Measurements from ENCODE around the gene ELMO2.

ELMO2 gene

DNA sequence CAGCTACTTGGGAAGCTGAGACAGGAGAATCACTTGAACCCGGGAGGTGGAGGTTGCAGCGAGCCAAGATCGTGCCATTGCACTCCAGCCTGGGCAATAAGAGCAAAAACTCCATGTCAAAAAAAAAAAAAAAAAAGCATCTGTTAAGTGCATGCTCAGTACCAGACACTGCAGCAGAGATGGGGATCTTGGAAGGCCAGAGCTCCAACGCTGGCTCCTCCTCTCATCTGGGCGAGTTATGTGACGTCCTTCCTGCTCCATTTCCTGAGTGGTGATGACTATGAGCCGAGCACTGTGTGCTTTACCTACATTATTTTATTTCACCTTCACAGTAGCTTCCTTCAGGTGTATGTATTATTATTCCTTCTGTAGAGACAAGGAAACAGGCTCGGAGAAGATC is 59.6 kb downstream of the ELMO2 start:
- H3K36me3 Mint-ChIP-seq (ENCODE audit: low read depth) = peaks cover 7% of the 10 kb centered on the region
- H3K27ac Mint-ChIP-seq = no peak overlapping the region
- H3K9me3 Mint-ChIP-seq = no peaks in the 10 kb centered on the region
- TF ChIP-seq, protein P1, sequence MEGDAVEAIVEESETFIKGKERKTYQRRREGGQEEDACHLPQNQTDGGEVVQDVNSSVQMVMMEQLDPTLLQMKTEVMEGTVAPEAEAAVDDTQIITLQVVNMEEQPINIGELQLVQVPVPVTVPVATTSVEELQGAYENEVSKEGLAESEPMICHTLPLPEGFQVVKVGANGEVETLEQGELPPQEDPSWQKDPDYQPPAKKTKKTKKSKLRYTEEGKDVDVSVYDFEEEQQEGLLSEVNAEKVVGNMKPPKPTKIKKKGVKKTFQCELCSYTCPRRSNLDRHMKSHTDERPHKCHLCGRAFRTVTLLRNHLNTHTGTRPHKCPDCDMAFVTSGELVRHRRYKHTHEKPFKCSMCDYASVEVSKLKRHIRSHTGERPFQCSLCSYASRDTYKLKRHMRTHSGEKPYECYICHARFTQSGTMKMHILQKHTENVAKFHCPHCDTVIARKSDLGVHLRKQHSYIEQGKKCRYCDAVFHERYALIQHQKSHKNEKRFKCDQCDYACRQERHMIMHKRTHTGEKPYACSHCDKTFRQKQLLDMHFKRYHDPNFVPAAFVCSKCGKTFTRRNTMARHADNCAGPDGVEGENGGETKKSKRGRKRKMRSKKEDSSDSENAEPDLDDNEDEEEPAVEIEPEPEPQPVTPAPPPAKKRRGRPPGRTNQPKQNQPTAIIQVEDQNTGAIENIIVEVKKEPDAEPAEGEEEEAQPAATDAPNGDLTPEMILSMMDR (IDR thresholded peaks at IDR 0.05; ENCODE audit: unreplicated experiment in 3 of 3) = no peak
- no peak overlapping the region for H3K4me3 Mint-ChIP-seq
- peaks cover 33% of the 10 kb centered on the region for H3K27me3 Mint-ChIP-seq (ENCODE audit: low read depth)
- H3K4me1 Mint-ChIP-seq = peaks cover 35% of the 10 kb centered on the region

DNA sequence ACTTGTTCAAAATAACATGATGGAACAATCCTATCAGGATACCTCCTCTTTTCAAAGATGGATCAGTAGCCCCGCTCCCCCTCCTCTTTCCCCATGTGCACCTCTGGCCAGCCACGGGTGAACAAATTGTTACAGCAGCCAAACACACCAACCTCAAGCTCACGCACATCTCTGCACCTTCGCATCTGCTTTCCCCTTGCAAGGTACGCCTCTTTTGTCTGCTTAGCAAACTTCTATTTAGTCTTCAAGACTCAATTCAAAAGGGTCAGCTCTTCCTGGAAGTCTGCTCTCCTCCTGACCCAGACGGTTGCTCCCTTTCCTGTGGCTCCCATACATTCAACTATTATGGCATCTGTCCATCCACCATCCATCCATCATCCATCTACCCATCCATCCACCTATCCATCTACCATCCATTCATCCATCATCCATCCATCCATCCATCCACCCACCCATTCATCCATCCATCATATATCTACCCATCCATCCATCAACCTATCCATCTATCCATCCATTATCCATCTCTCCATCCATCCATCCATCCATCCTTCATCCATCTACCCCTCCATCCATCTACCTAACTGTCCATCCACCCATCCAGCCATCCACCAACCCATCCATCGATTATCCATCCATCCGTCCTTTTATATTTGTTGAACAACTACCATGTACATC is 61.8 kb downstream of the ELMO2 start:
- TF ChIP-seq, protein P1 (IDR thresholded peaks at IDR 0.05; ENCODE audit: unreplicated experiment in 3 of 3) = no peak
- Mint-ChIP-seq H3K27me3 (ENCODE audit: low read depth) (peaks cover 51% of the 10 kb centered on the region), H3K27ac (no peak overlapping the region), H3K4me1 (peaks cover 26% of the 10 kb centered on the region), H3K9me3 (no peaks in the 10 kb centered on the region), H3K36me3 (ENCODE audit: low read depth) (no peaks in the 10 kb centered on the region), H3K4me3 (no peak overlapping the region)

GRCh38 chr20:46343975-46344357 is 62.4 kb downstream of the ELMO2 start:
- no peak overlapping the region for H3K27ac Mint-ChIP-seq
- no peaks in the 10 kb centered on the region for H3K36me3 Mint-ChIP-seq (ENCODE audit: low read depth)
- H3K4me1 Mint-ChIP-seq = peaks cover 19% of the 10 kb centered on the region
- peaks cover 57% of the 10 kb centered on the region for H3K27me3 Mint-ChIP-seq (ENCODE audit: low read depth)
- TF ChIP-seq, protein P1 (IDR thresholded peaks at IDR 0.05; ENCODE audit: unreplicated experiment in 3 of 3) = no peak
- H3K4me3 Mint-ChIP-seq = no peak overlapping the region
- H3K9me3 Mint-ChIP-seq = no peaks in the 10 kb centered on the region

GRCh38 chr20:46343348-46343974 is 63.0 kb downstream of the ELMO2 start:
- Mint-ChIP-seq H3K4me1 (peaks cover 14% of the 10 kb centered on the region), H3K4me3 (no peak overlapping the region), H3K27ac (no peak overlapping the region), H3K27me3 (ENCODE audit: low read depth) (peaks cover 62% of the 10 kb centered on the region), H3K9me3 (no peaks in the 10 kb centered on the region), H3K36me3 (ENCODE audit: low read depth) (no peaks in the 10 kb centered on the region)
- TF ChIP-seq, protein P1 (IDR thresholded peaks at IDR 0.05; ENCODE audit: unreplicated experiment in 3 of 3) = no peak

DNA sequence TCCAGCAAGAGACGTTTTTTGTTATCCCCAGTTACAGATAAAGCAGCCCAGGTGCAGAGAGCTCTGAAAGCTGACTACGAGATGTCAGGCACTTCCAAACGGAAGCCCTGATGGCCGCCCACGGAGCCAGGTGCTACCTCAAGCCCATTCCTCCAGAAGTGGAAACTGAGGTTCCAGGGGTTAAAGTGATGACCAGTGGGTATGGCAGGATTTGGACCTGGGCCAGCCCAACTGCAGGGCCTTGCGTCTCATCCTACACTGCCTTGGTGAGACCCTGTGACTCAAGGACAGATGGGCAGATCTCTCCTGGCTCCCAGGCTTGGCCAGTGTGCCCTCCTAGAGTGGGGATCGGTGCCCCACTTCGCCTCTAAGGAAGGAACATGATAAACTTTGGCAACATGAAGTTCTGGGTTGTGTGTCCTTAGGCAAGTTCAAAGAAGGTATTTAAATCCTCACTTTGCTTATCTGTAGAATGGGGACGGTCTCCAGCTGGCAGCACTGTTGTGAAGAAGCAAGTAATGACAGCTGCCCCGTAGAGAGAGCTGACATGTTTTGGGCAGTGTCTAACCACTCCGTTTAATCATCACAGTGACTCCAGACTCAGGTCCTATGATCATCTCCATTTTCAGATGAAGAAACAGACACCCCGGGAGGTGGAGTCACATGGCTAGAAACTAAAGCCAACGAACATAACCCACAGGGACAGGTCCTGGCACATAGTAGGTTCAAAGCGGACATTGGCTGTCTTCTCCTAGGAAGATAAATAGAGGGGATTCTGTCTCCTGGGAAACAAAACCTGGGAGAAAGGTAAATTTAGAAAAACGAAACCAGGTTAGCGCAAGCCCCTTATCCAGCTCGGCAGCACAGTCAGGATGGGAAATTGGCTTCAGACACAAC is 63.7 kb downstream of the ELMO2 start:
- Mint-ChIP-seq H3K9me3 (no peaks in the 10 kb centered on the region), H3K4me3 (no peak overlapping the region), H3K27me3 (ENCODE audit: low read depth) (peaks cover 62% of the 10 kb centered on the region), H3K36me3 (ENCODE audit: low read depth) (no peaks in the 10 kb centered on the region), H3K4me1 (peaks cover 11% of the 10 kb centered on the region), H3K27ac (no peak overlapping the region)
- TF ChIP-seq, protein P1 (IDR thresholded peaks at IDR 0.05; ENCODE audit: unreplicated experiment in 3 of 3) = no peak

All from nephron (organoid).